Activated effector memory CD4-positive, alpha-beta T cell treated with anti-CD3 and anti-CD28 coated beads, Interleukin-2, amount 50 U/mL, for 16 hours (primary cell): ENCODE results near the gene MROH2A.
A peak's percentile ranks its signal among the peaks of the same experiment; 100 is the strongest.

Source experiments
- DNase-seq: peaks from one replicate; pipeline ENCODE4 v3.0.0-alpha.2; 2020

Gene MROH2A

DNA sequence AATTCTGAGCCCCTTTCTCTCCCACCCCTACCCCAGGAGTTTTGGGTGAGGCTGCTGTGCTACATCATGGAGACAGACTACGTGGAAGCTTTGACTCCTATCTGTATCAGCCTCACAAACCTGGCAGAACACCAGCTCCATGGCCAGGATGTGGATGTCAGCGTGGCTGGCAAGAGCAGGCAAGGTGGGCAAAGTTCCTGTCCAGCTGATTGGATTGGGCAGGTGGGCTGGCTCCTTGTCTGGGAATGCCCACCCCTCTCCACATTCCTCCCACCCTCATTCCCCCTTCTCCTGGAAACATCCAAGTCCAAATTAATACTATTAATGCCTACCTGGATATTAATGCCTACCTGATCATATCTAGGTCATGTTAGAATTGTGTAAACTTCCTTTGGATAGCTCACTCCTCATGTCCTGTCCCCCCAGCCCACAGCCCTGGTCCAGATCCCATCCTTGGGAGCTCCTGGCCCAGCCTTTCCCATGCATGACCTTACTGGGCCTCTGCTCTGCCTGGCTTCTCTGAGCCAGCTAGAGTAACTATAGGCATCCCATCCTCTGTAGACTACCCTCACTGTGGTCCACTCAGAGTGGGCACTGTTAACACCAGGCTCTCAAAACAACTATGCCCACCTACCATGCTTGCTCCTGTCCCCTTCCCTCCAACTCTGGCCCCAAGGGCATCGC, 24.1 kb downstream of the MROH2A start:
- no peak for DNase-seq

GRCh38 chr2:233803292-233803911, 25.3 kb downstream of the MROH2A start:
- DNase-seq: peak; percentile 42

- DNase-seq: no peak
Measured at GRCh38 chr2:233803994-233804393, 25.9 kb downstream of the MROH2A start.

GRCh38 chr2:233807215-233807865, 29.2 kb downstream of the MROH2A start:
- peak; percentile 50 for DNase-seq

DNA sequence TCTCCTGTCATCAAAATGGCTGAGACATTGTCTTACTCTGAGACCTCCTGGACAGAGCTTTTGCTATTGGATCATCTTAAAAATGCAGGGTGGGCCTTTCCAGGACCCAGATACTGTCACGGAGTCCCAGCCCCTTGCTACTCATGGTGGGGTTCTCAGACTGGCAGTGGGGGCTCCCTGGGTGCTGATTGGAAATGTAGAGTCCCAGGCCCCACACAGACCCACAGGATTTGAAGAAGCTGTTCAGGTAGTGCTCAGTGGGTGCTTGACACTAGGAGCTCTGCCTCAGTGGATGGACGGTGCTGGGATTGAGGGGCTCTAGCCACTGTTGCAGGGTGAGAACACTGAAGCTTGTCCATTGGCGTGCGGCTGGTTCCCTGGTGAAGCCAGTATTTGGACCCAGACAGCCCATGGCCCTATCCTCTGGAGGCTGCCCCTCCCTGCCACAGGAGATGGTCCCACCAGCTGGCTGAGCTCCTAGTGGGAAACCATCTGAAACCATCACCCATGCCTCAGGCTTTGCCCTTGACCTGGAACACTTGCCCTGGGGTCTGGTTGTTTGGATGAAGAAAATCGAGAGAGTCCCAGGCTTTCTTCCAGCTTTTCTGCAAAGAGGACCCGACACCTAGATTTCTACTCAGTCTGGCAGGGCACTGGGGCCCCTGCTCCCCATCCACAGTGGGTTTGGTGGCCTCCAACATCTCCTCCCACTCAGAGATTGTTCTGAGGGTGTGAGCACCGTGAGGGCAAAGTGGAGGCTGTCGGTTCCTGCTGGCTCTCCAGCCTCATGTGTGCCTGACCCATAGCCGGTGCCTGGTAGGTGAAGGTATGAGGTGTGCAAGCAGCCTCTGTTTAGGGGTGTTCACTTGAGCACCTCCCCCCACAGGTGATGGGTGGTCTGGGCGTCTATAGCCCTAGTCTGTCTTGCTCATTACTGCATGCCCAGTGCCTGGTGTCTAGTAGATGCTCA, 30.1 kb downstream of the MROH2A start:
- DNase-seq: peak; percentile 57

- peak; percentile 43 for DNase-seq
Measured at GRCh38 chr2:233810385-233810784, 32.3 kb downstream of the MROH2A start.

- peak; percentile 43 for DNase-seq
Measured at GRCh38 chr2:233811087-233811486, 33.0 kb downstream of the MROH2A start.

DNA sequence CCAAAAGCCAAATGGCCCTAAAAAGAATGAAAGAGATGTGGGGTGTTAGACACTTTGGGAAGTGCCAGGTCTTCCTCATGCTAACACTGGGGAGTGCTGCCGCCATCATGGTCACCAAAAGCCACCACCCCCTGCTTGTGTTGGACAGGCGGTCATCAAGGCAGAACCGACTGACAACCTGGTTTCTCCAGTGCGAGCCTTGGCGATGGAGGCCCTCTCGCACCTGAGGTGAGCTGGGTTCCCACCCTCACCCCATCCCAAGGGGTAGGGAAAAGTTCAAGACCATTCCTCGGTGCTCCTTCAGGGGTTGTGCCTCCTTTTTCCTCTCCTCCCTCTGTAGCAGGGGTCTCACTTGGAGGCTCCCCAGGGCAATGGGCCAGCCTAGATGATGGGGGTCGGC, 33.6 kb downstream of the MROH2A start:
- peak; percentile 37 for DNase-seq

- DNase-seq: peak; percentile 36
Measured at GRCh38 chr2:233813236-233814055, 35.3 kb downstream of the MROH2A start.

GRCh38 chr2:233814056-233814835, 36.1 kb downstream of the MROH2A start:
- DNase-seq: peak; percentile 44

DNA sequence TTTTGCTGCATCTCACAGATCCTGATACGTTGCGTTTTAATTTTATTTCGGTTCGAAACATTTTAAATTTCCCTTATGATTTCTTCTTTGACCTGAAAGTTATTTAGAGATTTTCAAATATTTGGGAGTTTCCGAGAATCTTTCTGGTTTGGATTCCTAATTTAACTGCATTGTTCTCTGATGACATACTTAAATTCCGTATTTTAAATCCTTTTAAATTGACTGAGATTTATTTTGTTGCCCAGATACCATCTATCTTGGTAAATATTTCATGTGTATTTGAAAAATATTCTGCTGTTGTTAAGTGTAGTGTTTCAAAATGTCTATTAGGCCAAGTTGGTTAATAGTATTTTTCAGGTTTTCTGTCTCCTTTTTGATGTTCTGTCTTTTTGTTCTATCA, 37.7 kb downstream of the MROH2A start:
- no peak for DNase-seq

GRCh38 chr2:233816334-233816733, 38.2 kb downstream of the MROH2A start:
- no peak for DNase-seq

DNA sequence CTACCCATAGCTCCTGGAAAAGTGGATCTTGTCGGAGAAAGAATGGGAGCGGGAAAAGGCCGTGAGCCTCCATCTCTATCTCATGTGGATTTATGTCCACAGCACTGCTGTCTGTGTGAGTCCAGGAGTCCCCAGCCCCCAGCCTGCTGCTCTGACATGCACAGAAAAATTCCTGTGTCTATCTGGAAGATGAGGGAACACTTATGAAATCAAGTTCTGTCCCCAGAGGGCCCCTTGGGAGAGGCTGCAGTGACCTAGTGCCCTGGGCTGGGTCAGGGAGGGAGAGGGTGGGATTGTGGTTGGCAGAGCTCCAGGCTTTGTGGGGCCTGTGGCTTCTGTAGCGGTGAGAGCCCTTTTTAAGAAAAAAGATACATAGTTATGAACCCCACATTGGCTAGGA, 38.6 kb downstream of the MROH2A start:
- no peak for DNase-seq

GRCh38 chr2:233817361-233817911, 39.3 kb downstream of the MROH2A start:
- peak; percentile 51 for DNase-seq

GRCh38 chr2:233817995-233818638, 40.0 kb downstream of the MROH2A start:
- DNase-seq: peak; percentile 45

DNA sequence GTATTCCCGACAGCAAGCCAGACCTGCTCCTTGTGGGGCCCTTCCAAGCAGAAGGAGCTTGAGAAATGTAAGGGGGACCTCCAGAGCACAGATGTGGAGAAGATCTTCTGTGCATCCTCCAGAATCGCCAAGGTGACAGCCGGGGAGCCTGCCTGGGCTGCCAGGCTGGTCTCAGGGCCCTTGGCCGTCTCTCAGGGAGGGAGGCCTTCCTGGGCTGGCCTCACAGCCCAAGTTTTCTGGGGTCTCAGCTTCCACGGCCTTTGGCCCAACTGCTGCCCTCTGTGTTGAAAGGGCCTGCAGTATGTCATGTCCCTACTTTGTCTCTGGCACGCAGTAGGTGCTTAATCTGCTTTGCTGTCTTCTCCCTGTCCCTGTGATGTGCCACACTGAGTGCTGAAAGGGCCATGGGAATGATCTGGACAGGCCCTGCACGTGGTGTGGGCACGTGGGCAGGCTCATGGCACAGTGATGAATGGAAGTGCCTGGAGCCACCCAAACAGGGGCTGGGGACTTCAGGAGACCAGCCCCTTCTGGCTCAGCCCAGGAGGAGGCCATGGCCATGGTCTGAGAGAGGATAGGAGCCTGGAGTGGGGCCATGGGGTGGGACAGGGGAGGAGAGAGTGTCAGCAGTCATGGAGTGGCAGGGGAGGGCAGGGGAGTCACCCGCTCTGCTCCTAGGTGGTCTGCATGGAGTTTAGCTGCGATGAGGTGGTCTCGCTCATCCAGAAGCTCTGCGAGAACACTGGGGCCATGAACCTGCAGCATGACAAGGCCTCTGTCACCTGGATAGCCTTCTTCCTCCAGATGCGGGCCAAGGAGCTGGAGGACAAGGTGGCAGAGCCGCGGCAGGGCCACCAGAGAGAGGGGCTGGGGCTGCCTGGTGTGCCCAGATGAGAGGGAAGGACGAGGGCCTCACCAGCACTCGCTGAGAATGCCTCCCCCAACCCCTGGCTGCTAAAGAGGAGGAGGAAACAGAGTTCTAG, 40.8 kb downstream of the MROH2A start:
- DNase-seq: peak; percentile 42

DNA sequence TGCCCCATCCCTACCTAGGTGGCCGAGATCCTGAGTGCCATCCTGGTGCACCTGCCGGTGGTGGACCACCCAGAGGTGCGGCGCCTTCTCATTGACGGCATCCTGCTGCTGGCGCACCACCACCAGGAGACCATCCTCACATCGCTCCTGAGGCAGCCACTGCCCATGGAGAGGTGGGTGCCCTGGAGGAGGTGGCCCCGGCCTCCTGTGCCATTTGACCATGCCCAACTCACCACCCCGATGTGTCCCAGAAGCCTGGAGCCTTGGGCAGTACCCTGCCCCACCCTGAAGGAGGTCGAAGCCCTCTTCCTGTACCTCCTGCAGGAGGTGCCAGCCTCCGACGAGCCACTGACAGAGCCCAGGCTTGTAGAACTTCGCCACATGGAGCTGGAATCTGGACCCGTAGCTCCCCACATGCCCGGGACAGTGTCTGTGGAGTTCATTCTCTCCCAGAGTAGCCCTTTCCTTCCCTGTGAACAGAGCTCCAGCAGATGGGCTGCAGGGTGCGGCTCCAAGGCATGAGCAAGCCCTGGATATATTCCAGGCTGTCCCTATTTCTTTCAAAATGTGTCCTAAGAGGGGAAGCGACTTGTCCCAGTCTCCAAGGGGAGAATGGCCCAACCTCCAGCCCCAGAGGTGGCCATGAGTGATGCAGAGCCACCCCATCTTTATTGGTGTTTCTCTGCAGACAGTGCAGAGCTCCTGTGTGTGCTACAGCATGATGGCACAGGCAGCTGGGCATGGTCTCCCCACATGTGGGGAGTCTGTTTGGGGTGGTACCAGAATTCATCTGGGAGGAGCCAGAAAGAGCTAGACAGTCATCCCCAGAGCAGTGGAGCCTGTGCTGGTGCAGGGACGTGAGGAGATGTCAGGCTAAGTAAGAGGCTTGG, 42.0 kb downstream of the MROH2A start:
- DNase-seq: peak; percentile 53

- peak; percentile 54 for DNase-seq
Measured at GRCh38 chr2:233820774-233821105, 42.6 kb downstream of the MROH2A start.
